ENCODE results near the gene SAMD4A. TPM values are rescaled to one million over a fixed set of nuclear protein-coding genes. Genes with fewer than 3 reads are reported as not detected.

The SAMD4A gene
- total RNA-seq, 2 donors from 2014 or later, result 11.2 to 15.3 TPM

DNA sequence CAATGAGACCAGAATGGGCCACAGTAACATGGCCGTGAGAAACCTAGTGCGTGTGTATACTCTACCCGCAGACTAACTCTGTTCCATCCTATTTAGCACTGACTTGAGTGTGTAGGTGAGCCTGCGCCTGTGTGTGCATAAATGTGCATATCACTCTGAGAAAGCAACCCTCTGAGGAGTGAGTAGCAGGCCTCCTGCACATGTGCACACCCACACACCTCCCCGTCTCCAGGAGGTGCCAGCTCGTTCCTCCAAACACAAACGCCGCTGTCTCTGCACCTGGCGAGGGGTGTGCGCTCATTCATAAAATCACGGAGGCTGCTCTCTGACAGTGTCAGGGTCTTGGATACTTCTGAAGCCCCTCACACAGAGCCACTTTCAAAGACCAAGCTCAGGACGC is 196.8 kb downstream of the SAMD4A start:
- peaks cover 0 to 4% of the 10 kb centered on the region in 2 donors for H3K36me3 ChIP-seq (replicated peaks in 1 of 2; ENCODE audit: insufficient read depth in 1 of 2, low read depth in 2 of 2)
- H3K9me3 ChIP-seq, result no peaks in the 10 kb centered on the region
- TF ChIP-seq, protein P1, sequence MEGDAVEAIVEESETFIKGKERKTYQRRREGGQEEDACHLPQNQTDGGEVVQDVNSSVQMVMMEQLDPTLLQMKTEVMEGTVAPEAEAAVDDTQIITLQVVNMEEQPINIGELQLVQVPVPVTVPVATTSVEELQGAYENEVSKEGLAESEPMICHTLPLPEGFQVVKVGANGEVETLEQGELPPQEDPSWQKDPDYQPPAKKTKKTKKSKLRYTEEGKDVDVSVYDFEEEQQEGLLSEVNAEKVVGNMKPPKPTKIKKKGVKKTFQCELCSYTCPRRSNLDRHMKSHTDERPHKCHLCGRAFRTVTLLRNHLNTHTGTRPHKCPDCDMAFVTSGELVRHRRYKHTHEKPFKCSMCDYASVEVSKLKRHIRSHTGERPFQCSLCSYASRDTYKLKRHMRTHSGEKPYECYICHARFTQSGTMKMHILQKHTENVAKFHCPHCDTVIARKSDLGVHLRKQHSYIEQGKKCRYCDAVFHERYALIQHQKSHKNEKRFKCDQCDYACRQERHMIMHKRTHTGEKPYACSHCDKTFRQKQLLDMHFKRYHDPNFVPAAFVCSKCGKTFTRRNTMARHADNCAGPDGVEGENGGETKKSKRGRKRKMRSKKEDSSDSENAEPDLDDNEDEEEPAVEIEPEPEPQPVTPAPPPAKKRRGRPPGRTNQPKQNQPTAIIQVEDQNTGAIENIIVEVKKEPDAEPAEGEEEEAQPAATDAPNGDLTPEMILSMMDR (IDR thresholded peaks at IDR 0.05), result no peak
- no peak for TF ChIP-seq POLR2A (IDR thresholded peaks at IDR 0.05)
- H3K4me1 ChIP-seq, result no peaks in the 10 kb centered on the region
- DNase-seq, result no peak
- 86 to 95% methylated on average over 12 of the region's 12 CpGs for WGBS, 2 donors
- intact Hi-C loops (cut with DNase I), result no loop called here
- H3K4me3 ChIP-seq, result no peak overlapping the region
- ATAC-seq, result no peak
- H3K27ac ChIP-seq, result no peak overlapping the region
- H3K27me3 ChIP-seq, result no peaks in the 10 kb centered on the region

DNA sequence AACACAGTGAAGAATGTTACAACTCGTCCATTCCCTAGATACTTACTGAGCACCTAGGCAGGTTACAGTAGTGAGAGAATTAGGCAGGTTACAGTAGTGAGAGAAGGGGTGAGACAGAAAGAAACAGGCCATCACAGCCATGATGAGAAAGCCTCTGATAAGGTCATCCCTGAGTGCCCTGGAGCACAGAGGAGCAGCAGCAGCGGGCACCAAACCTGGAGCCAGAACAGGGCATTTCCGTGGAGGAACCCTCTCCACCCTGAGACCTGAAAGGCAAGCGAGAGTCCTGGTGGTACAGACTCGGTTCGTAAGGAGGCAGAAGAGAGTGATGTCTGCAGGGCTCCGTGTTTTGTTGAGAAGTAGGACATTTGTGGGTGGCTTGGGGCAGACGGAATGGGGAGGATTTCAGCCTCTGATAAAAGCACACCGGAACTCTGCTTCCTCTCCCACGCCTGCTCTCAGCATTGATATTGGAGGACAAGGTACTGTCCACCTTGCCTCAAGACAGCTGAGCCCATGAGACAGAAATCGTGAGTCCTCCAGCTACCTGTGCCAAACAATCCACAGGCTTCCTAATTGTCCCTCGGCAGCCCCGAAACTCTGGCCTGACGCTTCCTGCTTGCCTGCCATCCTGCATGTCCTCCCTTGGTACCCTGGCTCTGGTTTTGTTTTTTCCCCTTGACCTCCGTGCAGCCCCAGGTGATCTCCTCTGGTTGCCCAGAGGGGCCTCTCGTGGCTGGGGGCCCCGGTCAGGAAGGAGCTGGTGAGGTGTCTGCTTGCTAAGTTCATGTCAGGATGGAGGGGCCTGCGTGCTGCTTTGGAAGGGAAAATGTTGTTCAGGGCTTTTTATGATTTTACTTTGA is 199.6 kb downstream of the SAMD4A start:
- 83 to 90% methylated on average over 17 to 18 of the region's 18 CpGs for WGBS, 2 donors
- Histone ChIP-seq H3K36me3 (replicated peaks in 1 of 2; ENCODE audit: insufficient read depth in 1 of 2, low read depth in 2 of 2) (peaks cover 0 to 4% of the 10 kb centered on the region in 2 donors), H3K4me1 (no peaks in the 10 kb centered on the region), H3K4me3 (no peak overlapping the region), H3K27me3 (no peaks in the 10 kb centered on the region), H3K9me3 (no peaks in the 10 kb centered on the region), H3K27ac (no peak overlapping the region)
- DNase-seq (no peak), ATAC-seq (no peak)
- intact Hi-C loops (cut with DNase I), result no loop called here
- no peak for TF ChIP-seq POLR2A (IDR thresholded peaks at IDR 0.05)

DNA sequence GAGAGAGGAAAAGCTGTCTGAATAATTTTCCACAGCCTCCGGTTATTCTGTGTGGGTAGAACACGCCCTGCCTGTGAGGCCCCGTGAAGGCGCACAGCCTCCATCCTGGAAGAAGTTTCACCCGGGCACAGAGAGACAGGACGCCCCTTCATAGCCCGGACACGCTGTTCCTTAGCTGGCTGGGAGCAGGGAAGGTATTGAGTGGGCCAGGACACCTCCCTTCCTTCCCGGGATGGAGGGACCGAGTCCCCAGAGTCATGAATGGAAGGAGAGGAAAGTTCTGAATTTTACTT is 200.2 kb downstream of the SAMD4A start:
- no peak for TF ChIP-seq POLR2A (IDR thresholded peaks at IDR 0.05)
- TF ChIP-seq, protein P1 (IDR thresholded peaks at IDR 0.05), result no peak
- Histone ChIP-seq H3K4me3 (no peak overlapping the region), H3K27ac (no peak overlapping the region), H3K27me3 (no peaks in the 10 kb centered on the region), H3K4me1 (no peaks in the 10 kb centered on the region), H3K9me3 (no peaks in the 10 kb centered on the region), H3K36me3 (replicated peaks in 1 of 2; ENCODE audit: insufficient read depth in 1 of 2, low read depth in 2 of 2) (no peaks in the 10 kb centered on the region)
- WGBS, 2 donors, result 85 to 87% methylated on average over 10 of the region's 10 CpGs
- ATAC-seq, result no peak
- DNase-seq, result no peak
- intact Hi-C loops (cut with DNase I), result no loop called here

DNA sequence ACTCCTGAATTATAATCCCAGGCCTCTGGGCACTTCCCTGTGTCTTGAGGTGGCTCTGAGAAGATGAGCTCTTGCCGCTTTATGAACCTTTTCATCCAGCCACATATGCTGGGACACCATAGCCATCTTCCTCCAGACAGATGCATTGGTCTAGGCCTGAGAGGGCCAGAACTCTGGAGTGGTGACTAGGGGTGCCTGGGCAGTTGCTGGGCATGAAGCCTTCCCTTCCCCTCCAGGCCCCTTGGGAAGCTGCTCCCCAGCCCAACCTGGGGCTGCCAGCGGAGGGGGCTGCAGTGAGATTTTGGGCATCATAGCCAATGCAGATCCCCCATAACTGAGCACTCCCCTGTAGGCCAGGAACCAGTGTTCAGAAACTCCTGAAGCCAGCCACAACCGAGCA is 200.5 kb downstream of the SAMD4A start:
- intact Hi-C loops (cut with DNase I), result no loop called here
- TF ChIP-seq, protein P1 (IDR thresholded peaks at IDR 0.05), result no peak
- no peak for TF ChIP-seq POLR2A (IDR thresholded peaks at IDR 0.05)

DNA sequence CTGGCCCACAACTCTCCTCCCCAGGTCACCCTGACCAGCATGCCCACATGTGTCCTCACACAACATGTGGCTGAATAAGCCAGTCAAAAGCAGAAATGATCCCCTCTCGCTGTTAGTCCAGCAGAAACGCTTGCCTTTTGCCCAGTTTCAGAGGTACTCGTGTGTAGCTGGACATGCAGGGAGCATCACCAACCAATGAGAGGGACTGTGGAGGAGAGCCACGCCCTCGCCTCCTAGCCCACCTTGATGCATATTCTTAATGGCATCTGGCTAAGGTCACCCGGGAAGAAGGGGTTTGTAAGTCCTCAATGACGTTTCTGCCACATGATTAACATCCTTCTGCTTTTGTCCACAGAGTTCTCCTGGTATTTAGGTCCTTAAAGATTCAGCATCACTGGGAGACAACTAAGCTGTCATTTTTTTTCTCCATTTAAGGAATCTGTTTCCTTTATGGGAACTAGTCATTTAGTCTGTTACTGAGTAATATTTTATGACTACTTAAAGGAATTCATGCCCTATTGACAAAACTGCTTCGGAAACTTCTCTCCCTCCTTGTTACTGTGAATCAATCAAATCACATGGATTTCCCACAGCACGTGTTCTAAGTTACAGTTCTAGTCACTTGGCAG is 201.7 kb downstream of the SAMD4A start:
- Histone ChIP-seq H3K9me3 (no peaks in the 10 kb centered on the region), H3K36me3 (replicated peaks in 1 of 2; ENCODE audit: insufficient read depth in 1 of 2, low read depth in 2 of 2) (no peaks in the 10 kb centered on the region), H3K4me1 (peaks cover 6% of the 10 kb centered on the region), H3K4me3 (no peak overlapping the region), H3K27ac (no peak overlapping the region), H3K27me3 (no peaks in the 10 kb centered on the region)
- 74 to 78% methylated on average over 9 of the region's 9 CpGs for WGBS, 2 donors
- DNase-seq (no peak), ATAC-seq (no peak)
- TF ChIP-seq POLR2A (IDR thresholded peaks at IDR 0.05), result no peak
- TF ChIP-seq, protein P1 (IDR thresholded peaks at IDR 0.05), result no peak
- intact Hi-C loops (cut with DNase I), result no loop called here

More for the DNA sequence above, 200.5 kb downstream of the SAMD4A start:
- Histone ChIP-seq H3K27ac (no peak overlapping the region), H3K4me1 (no peaks in the 10 kb centered on the region), H3K4me3 (no peak overlapping the region), H3K36me3 (replicated peaks in 1 of 2; ENCODE audit: insufficient read depth in 1 of 2, low read depth in 2 of 2) (no peaks in the 10 kb centered on the region), H3K9me3 (no peaks in the 10 kb centered on the region), H3K27me3 (no peaks in the 10 kb centered on the region)
- 93 to 95% methylated on average over 3 of the region's 3 CpGs for WGBS, 2 donors
- DNase-seq, result no peak
- ATAC-seq, result no peak
